HEK293 (cell line): ENCODE data around the gene ARHGAP21.

Experiments
- CTCF ChIP-seq: fragments of 450-650 bp; formaldehyde crosslinking; IDR thresholded peaks from 2 replicates; pipeline ENCODE4 v1.5.1; 2016; ENCODE audit warnings: missing biosample characterization, missing genetic modification characterization
- ZFP41 ChIP-seq: fragments of 450-650 bp; formaldehyde crosslinking; IDR thresholded peaks from 2 replicates; pipeline ENCODE4 v1.5.1; 2016; ENCODE audit warnings: missing biosample characterization, missing genetic modification characterization, borderline replicate concordance
- ZNF18 ChIP-seq: fragments of 450-650 bp; formaldehyde crosslinking; IDR thresholded peaks from 2 replicates; pipeline ENCODE4 v1.5.1; 2016; ENCODE audit warnings: missing biosample characterization, missing genetic modification characterization
- ZNF629 ChIP-seq: fragments of 450-650 bp; formaldehyde crosslinking; IDR thresholded peaks from 2 replicates; pipeline ENCODE4 v1.5.1; 2017; ENCODE audit warnings: missing biosample characterization, missing genetic modification characterization

- TF ChIP-seq ZFP41 (tag by site-specific recombination): no peak
- TF ChIP-seq ZNF629 (tag by site-specific recombination): no peak
- no peak for TF ChIP-seq CTCF (tag by site-specific recombination)
- no peak for TF ChIP-seq ZNF18 (tag by site-specific recombination)
Measured at GRCh38 chr10:24690961-24691512, 32.6 kb downstream of the ARHGAP21 start.
